Measurements from ENCODE around the gene ACP2.

ACP2 gene

DNA sequence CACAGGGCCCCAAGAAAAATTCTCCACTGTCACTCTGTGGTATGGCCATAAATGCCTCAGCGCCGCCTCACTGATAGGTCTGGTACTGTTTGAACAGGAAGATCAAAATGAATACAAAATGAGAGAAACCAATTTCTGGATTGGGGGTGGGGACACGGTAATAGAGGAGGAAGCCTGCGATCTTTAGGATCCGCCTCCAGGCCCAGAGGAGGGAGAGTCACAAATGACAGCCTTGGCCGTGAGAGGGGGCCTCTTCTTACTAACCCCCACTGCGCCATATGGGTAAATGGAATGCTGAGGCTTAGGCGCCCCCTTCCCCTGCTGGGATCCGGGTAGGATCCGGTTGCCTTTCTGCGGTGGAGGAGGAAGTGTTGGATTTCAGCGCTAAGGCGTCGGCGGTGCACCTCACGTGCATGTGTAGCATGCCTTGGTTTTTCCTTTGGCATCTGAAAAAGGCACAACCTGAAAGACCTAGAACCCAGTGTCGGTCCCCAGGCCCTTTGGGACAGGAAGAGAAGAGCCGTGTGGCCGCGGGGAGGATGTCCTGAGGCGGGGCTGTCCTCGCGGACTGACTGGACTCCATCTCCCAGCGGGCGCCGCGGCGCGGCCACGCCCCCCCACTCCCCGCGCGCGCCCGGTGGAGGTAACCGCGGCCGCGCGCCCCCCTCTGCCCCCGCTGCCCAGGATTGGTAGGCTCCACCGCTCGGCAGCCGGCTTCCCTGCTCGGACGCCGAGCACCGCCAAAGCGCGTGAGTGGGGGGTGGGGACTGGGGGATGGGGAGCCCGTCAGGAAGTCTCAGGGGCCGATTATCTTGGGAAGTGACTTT, 20.6 kb upstream of the ACP2 start:
- DNase-seq (ENCODE audit: low read depth in 2 of 2, low spot score in 1 of 2), result peak; percentile 56 to 78

DNA sequence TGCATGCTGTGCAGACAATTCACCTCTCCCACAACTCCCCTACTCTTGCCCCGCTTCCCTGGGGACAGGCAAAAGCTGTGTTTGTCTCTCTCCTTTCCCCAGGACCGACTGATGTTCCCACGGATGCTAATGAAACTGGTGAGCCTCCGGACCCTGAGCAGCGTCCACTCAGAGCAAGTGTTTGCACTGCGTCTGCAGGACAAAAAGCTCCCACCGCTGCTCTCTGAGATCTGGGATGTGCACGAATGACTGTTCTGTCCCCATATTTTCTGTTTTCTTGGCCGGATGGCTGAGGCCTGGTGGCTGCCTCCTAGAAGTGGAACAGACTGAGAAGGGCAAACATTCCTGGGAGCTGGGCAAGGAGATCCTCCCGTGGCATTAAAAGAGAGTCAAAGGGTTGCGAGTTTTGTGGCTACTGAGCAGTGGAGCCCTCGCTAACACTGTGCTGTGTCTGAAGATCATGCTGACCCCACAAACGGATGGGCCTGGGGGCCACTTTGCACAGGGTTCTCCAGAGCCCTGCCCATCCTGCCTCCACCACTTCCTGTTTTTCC, 19.9 kb upstream of the ACP2 start:
- no peak for DNase-seq (ENCODE audit: low read depth in 2 of 2, low spot score in 1 of 2)

DNA sequence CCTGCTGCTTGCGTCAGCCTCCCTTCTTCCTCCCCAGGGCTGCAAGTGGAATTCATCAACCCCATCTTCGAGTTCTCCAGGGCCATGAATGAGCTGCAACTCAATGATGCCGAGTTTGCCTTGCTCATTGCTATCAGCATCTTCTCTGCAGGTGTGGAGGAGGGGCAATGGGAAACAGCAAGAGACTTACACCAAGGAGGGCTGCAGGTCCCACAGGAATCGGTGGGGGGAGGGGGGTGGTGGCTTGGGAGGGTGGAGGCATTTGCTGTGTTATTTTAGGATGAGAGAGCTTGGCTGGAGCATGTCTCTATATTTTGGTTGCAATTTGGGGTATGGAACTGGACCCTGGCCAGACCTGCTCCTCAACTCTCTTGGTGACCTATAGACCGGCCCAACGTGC, 19.3 kb upstream of the ACP2 start:
- no peak for DNase-seq (ENCODE audit: low read depth in 2 of 2, low spot score in 1 of 2)

DNA sequence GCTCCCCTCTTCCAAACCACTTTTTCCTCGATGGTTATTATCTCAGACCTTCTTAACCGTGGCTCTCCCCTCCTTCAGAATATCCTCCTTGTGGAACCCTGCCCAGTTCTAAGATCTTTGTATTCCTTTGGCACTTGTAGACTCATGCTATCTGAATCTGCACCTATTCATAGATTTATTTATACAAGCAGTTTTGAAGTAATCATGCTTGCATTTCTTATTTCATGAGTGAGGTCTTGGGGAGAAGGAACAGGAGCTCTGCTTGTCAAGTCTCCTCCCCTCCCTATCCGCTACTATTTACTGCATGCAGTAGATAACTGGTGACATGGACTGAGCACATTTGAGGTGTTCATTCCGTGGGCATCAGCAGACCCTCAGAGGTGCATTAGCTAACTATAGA, 15.9 kb upstream of the ACP2 start:
- DNase-seq (ENCODE audit: low read depth in 2 of 2, low spot score in 1 of 2), result no peak

- DNase-seq (ENCODE audit: low read depth in 2 of 2, low spot score in 1 of 2), result no peak
These were observed 15.5 kb upstream of the ACP2 start for GRCh38 chr11:47264119-47264518.

DNA sequence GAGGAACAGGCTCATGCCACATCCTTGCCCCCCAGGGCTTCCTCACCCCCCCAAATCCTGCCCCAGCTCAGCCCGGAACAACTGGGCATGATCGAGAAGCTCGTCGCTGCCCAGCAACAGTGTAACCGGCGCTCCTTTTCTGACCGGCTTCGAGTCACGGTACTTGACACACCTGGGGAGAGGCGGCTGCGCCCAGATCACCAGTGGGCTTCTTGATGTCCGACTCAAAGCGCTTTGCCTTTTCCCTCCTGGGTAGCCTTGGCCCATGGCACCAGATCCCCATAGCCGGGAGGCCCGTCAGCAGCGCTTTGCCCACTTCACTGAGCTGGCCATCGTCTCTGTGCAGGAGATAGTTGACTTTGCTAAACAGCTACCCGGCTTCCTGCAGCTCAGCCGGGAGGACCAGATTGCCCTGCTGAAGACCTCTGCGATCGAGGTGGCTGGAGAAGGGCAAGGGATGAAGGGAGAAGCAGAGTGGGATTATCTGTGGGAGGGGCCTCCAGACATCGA, 12.7 kb upstream of the ACP2 start:
- DNase-seq (ENCODE audit: low read depth in 2 of 2, low spot score in 1 of 2), result no peak

GRCh38 chr11:47260366-47260765, 11.8 kb upstream of the ACP2 start:
- DNase-seq (ENCODE audit: low read depth in 2 of 2, low spot score in 1 of 2), result no peak

DNA sequence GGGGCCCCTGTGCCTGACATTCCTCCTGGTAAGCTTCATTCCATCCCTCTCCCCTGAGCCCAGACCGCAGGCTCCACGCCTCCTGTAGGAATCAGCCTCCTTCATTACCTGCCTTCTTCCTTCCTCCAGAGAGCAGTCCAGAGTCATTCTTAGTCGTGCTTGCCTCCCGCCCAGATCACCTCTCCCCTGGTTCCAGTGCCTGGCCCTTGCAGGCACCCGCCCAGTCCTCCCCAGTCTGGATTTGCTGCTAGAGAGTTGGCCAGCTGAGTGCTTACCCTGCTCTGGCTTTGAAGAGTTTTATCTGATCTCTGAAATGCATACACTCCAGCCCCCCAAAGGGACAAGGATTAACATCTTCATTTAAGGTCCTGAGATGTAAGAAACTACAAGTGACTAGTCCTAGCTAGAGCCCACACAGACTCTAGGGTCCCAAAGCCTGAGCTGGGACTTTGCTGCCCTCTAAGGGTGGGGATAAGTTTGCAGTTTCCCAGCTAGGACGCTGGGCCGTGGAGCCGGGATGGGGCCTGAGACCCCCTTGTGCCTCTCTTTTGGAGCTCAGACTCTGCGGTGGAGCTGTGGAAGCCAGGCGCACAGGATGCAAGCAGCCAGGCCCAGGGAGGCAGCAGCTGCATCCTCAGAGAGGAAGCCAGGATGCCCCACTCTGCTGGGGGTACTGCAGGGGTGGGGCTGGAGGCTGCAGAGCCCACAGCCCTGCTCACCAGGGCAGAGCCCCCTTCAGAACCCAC, 10.8 kb upstream of the ACP2 start:
- DNase-seq (ENCODE audit: low read depth in 2 of 2, low spot score in 1 of 2), result no peak

DNA sequence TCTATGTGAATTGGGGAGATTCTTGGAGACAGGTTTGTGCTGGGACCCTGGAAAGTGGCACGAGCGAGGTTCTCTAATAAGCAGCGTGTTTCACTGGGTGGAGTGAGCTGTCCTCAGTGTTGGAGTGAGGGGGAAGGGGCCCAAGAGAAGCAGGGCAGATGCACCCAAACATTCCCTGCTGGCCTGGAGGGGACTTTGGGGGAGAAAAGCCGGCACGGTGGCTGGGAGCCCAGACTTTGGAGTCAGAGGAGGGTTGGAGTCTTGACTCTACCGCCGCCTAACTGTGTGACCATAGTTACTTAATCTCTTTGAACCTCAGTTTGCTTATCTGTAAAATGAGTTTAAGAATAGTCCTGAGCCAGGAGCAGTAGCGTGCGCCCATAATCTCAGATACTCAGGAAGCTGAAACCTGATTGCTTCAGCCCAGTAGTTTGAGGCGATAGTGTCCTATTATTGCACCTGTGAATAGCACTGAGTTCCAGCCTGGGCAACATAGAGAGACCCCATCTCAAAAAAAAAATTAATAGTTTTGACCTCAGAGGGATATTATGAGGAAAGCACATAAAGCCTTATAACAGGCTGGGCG, 9.8 kb upstream of the ACP2 start:
- no peak for DNase-seq (ENCODE audit: low read depth in 2 of 2, low spot score in 1 of 2)

DNA sequence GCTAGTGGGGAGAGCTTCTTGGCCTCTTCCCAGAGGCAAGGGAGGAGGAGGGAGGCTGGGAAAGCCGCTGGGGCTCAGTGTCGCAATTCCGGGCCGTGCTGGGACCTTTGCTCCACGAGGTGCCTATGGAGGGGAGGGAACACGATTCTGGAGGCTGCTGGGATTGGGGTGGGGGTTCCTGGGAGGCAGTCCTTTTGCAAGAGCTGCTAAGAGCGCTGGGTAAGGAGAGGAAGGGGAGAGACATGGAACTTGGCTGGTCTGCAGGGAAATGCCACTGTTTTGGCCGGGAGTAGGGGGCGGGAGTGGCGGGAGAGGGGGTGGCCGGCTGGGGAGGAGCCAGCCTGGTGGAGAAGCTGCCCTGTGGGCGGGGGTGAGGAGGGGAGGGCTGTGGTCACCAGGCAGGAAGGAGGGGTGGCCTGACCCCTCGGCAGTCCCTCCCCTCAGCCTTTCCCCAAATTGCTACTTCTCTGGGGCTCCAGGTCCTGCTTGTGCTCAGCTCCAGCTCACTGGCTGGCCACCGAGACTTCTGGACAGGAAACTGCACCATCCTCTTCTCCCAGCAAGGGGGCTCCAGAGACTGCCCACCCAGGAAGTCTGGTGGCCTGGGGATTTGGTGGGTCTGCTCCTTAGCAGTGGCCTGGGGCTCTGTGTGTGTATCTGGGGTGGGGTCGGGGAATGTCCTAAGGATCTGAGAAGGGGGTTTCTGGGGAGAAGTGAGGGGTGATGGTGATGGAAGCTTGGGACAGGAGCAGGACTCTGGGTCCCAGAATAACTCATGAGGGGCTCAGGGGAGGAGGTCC, 9.1 kb upstream of the ACP2 start, which contains the start of gene NR1H3:
Gene NR1H3 (plus strand): TSS at position 480 of the 800 bp plus-strand sequence. CDS start 1,221 bp downstream, outside the sequence.
- DNase-seq (ENCODE audit: low read depth in 2 of 2, low spot score in 1 of 2), result no peak

- no peak for DNase-seq (ENCODE audit: low read depth in 2 of 2, low spot score in 1 of 2)
These were observed 8.5 kb upstream of the ACP2 start for GRCh38 chr11:47257177-47257516.

GRCh38 chr11:47256374-47256773, 7.8 kb upstream of the ACP2 start:
- DNase-seq (ENCODE audit: low read depth in 2 of 2, low spot score in 1 of 2), result no peak

DNA sequence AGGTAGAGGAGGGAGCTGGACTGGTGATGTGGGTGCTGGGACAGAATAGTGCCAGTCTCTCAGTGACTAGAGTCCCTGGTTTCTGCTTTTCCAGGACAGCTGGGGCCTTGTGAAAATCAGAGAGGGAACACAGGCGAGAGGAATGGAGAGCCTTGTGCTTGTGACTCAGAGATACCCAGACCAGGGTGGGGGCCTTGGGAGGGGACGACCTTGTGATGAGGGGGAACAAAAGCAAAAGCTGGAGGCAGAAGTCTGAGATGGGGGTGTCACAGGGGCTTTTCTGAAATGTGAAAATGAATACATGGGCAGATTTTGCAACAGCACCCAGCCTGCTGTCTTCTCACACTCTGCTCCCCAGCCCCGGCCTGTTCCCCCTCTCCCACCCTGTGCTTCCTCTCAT, 5.8 kb upstream of the ACP2 start:
- DNase-seq (ENCODE audit: low read depth in 2 of 2, low spot score in 1 of 2), result no peak

DNA sequence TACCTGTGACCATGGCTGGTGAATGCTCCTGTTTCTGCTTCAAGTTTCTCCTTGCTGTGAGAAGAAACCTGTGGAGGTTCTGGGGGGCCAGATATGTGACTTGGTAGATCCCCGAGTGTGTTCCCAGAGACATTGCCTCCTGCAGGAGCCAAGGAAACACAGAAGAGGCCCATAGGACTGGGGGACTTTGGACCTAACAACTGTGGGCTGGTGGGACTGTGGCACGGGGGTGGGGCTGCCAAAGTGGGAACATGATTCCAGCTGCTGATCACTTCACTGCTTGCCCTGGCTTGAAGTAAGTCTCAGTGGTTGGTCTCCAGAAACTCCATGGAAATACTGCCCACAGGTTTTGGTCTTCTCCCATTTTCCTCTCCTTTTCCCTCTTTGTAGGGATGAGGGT, 5.0 kb upstream of the ACP2 start:
- DNase-seq (ENCODE audit: low read depth in 2 of 2, low spot score in 1 of 2), result no peak

DNA sequence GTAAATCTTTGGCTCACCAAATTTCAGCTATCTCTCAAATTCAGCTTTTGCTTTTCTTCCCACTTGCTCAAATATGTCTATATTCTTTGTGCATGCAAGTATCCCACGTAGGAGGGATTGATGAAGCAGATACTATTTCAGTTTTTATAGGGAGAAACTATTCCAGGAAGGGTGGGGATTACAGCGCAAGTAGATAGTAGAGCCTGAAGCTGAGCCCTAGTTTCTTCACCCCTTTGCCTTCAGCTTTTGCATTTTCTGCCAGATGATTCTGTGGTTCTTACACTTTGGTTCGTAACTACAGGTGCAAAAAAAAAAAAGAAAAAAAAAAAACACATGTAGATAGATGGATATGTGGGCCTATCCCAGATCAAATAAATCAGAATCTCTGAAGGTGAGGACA, 3.1 kb upstream of the ACP2 start:
- no peak for DNase-seq (ENCODE audit: low read depth in 2 of 2, low spot score in 1 of 2)

GRCh38 chr11:47249378-47249715, 733 bp upstream of the ACP2 start:
- DNase-seq (ENCODE audit: low read depth in 2 of 2, low spot score in 1 of 2), result no peak

DNA sequence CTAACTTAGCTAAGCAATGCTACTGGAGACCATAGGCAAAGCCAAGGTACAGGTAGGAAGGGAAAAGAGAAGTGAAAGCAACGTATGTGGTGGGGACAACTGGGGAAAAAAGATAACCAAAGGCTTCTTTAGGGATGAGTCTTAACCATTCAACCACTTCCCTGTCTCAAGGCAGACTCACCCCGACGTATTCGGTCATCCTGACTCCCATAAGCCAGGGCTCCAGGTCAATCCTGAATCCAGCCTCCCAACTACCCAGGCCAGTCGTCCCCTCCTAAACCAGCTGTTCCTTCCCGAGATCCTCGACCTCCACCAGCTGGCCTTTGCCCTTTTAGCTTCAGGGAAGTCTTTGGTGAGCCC, 330 bp downstream of the ACP2 start:
- DNase-seq (ENCODE audit: low read depth in 2 of 2, low spot score in 1 of 2), result no peak

DNA sequence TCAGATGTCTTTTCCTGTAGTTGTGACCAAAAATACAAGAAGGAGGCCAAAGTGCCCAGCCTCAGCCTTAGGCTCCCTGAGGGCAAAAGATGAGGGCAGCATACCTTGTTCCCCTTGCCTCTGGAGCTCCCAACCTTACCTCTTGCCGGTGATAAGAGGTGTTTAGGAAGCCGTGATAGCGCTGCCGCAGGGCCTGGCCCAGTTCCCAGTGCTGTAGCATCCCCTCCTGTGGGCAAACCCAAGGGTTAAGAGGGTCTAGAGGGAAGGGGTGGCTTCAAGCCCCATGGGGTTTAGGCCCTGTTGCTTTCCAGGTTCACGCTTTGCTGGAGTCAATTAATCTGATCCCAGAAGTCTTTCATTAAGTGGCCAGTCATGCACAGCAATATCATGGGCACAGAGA, 1.1 kb downstream of the ACP2 start:
- no peak for DNase-seq (ENCODE audit: low read depth in 2 of 2, low spot score in 1 of 2)

DNA sequence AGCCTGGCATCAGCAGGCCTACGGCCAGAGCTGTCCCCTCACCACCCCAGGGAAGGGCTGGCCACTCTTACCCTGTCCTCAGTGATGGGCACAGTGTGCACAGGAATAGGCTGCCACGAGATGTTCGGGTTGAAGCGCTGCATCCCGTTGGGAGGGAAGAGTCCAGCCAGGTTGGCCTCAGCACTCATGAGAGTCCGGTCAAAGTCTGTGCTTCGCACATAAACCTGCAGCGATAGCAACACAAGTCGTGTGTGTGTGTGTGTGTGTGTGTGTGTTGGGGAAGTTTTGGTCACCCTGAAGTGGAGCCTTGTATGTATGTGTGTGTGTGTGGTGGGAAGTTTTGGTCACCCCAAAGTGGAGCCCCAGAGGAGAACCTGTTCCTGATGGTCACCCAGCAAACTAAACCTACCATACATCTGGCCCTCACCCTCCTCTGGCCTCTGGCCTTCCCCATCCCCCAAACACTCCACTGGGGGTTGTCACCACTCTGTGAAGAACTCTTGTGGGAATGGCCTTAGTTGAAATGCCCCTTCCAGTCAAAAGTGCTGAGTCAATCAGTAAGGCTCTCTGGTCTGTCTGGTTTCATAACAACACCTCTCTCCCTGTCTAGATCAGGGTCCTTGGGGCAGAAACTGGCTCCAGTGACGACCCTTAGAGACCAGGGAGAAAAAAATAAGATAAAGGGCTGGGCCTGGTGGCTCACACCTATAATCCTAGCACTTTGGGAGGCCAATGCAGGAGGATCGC, 2.8 kb downstream of the ACP2 start:
- no peak for DNase-seq (ENCODE audit: low read depth in 2 of 2, low spot score in 1 of 2)
